HTR-8/SVneo (cell line): Measurements from ENCODE around the gene ICA1L.
"Not testable (repeated sequence)": the region's sequence is repeated elsewhere in the genome, so short reads cannot be mapped to it uniquely, and the experiment has no call there.

Experiments used
- DNase-seq: peaks from one replicate; pipeline ENCODE4 v3.0.0; 2011; ENCODE audit warnings: low spot score, mixed read lengths; ENCODE audit not compliant: insufficient read length
- FAIRE-seq: peaks from 2 replicates; lab custom pipeline; 2011; peaks lifted over from hg19 to GRCh38; lab: Jason Lieb, UNC

Gene ICA1L

DNA sequence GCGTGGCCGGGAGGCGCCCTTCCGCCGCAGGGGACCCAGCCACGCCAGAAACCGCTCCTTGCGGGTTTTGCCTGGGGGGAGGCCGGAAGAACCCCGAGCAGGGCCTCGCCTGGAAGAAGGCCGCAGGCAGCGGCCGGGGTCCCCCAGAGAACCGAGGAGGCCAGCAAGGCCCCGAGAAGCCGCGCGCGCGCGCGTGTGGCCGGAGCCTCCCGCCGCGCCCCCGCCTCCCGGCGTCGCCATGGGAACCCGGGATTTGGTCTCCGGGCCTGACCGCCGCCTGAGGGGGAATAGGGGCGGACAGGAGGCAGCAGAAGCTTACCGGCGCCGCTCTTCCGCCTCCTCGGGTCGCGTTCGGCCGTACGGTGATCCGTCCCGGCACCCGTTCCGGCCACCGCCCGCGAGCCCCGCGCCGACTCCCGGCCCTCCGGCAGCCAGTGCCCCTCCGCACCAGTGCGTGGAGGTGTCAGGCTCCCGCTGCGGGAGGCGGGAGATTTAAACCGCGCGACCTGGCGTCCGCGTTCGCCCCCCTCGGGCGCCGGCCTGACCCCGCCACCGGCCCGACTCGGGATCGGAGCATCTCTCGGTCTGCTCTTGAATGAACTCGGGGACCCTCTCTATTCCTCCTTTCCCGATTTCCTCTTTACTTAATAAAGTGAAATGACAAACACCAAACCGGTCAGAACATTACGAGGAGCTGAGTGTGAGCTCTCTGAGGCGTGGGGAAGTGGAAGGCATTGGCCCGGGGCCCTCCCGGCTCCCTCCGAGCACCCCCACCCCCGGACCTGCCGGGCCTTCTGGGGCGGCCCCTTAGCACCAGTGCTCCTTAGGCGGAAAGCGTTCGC, at the start of gene ICA1L:
ICA1L (minus strand) TSS at position 467 of the 842 bp plus-strand sequence. CDS start 42,757 bp downstream, outside the sequence.
- DNase-seq: peak; percentile 59
- no peak for FAIRE-seq

DNA sequence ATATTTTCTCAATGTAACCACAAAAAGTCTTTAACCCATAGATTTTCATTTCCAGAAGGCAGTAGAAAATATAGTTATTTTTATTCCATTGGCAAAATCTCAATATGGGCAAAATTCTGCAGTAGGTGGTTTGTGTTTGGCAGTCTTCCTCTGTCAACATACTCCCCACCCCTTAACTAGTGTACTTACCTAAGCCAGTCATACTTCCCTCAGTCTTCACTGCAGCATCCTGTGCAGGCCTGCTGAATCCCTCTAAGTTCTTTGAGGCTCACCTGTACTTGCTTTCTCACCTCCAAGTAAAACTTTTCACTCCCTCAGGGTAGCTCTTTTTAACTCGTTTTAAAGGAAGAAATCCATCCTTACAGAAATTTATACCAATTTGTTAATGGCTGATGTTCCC, 47.3 kb upstream of the ICA1L start:
- FAIRE-seq: no peak
- no peak for DNase-seq

DNA sequence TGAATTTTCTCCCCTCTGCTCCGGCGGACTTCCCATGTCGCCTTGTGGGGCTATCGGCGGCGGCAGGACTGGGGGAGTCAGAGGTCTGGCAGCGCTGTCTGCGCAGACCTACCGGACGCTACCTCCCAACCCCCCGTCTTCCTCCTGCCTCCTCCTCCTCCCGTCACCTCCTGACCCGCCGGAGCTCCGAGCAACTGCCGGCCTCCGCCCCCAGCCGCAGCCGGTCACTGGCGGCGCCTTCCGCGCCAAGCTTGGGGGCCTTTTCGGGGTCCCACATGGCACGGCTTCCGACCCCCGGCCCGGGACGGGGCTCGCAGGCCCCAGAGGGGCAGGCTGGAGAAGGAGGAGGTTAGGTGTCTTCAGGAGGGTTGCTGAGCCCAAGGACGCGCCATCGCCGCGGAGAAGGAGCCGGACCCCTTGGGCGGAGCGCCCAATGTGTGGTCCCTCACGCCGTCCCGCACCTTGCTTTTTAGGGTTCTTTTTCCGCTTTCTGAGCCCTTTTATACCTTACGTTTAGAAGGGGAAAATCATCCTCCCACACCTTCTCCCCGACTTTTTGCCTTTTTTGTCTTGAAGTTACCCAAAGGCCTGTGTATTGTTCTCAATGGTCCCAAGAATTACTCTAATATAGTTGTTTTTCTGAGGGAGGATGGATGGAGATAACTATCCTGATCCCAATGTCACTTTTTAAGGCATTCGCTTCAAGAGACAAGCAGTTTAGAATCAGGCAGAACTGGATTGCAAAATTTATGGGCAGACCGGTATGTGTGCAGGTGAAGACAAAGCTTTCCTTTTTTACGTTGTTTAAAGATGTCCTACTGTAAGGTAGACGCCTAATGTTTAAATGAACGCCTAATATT, 41.0 kb upstream of the ICA1L start:
- DNase-seq, FAIRE-seq: not testable (repeated sequence)

DNA sequence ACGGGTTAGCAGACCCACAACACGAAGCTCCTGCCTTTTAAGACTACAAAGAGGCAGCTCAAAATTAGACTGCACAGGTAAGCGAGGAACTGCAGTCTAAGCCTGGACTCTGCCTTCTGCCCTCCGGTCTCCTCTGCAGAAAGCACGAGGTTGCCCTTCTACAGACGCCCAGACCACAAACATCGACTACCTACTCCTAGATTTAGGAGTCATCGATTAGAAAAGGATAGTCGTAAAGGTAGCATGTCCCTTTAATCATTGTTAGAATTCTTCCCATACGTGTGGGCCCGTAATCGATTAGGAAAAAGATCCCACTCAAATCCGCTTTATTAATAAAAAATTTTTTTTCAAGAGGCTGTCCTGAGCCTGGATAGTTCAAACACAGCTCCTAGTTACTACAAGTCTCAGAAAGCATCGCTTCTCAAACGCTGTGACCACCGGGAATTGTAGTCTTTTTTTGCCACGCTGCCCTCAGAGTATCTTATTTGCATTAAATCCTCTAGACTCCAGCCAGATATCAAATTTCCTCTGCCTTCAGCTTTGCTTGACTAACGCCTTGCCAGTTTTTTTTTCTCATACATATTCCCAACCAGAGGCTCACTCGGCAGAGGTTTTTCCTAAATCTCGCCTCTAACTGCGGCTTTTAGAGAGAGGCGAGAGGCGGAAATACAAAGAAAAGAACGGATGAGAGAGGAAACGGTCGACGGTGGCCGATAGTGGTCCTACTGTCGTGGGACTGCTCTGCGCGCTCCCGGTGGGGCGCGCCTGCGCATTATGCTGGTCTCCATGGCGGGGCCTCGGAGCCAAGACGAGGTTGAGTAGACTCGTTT, 40.2 kb upstream of the ICA1L start, which contains the start of the genes CARF and WDR12:
CARF (plus strand) TSS at position 764 of the 830 bp plus-strand sequence. CDS start 29,628 bp downstream, outside the sequence.
WDR12 (minus strand) TSS at position 162 of the 830 bp plus-strand sequence. CDS start 197 bp downstream, outside the sequence.
- peak; percentile 85 for DNase-seq
- peak; percentile 90 for FAIRE-seq

DNA sequence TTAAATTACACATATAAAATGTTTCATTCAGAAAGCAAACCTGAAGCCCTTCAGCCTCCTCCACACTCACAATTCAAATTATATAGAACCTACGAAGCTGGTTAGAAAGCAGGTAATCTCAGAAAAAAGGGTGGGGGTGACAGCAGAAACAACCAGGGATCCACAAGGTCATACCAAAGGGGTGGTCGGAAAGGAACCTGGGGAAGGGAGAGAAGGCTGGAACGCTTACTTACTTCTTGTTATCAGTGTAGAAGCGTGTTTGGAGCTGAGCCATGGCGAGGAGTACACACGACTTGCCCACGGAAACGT, 39.6 kb upstream of the ICA1L start:
- FAIRE-seq: no peak
- no peak for DNase-seq

DNA sequence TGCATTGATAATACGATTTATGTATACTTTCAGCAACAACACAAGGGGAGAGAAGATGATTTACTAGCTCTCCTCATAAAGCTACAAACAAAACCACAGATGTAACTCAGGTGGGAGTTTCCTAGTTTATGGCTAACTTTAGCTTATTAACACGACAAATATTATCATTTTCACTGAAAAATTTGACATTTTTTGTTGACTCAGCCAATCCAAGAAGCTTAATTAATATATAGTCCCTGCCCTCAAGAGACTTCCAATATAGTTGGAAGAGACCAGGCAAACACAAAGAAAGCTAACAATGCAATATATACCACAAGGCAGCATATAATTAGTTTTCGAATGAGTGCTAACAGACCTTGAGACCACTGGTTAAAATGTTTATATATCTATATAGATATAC, 39.1 kb upstream of the ICA1L start:
- FAIRE-seq (no peak), DNase-seq (no peak)

DNA sequence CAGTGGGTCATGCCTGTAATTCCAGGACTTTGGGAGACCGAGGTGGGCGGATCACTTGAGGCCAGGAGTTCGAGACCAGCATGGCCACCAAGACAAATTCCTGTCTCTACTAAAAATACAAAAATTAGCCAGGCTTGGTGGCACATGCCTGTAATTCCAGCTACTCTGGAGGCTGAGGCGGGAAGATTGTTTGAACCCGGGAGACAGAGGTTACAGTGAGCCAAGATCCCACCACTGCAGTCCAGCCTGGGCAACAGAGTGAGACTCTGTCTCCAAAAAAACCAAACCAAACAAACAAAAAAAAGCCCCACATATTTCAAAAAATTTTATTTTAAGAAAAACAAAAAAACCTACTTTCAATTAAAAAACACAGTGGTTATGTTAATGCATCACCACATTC, 38.7 kb upstream of the ICA1L start:
- DNase-seq, FAIRE-seq: not testable (repeated sequence)

DNA sequence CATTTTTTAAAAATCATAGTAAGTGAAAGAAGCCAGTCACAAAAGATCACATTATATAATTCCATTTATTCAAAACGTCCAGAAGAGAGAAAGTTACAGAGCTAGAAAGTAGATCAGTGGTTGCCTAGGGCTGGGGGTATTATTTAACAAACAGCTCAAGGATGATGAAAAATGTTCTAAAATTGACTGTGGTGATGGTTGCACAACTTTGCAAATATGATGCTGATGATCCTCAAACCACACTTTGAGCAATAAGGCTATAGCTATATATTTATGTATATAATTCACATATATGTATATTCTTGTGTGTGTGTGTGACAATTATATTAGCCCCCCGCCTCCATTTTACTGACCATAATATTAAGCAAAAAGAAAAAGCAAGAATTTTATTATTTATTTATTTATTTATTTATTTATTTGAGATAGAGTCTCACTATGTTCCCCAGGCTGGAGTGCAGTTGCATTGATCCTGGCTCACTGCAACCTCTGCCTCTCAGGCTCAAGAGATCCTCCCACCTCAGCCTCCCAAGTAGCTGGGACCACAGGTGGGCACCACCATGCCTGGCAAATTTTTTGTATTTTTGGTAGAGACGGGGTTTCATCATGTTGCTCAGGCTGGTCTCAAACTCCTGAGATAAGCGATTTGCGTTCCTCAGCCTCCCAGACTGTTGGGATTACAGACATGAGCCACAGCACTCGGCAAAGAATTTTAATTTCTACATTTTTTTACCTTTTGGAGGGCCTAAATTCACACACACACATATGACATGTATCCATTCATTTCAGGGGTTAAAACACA, 38.0 kb upstream of the ICA1L start:
- no peak for DNase-seq
- no peak for FAIRE-seq

DNA sequence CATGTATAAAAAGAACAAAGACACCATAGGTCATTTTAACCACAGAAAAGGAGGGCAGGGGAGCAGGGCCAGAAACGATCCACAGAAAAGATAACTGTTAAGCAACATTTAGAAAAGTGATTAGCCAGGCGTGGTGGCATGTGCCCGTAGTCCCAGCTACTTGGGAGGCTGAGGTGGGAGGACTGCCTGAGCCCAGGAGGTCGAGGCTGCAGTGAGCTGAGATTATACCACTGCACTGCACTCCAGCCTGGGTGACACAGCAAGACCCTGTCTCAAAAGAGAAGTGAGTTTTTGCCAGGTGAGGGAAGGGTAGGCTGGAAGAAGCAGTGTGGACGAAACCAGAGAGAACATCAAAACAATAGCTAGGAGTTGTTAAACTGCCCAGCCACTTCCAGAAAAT, 36.6 kb upstream of the ICA1L start:
- no peak for DNase-seq
- FAIRE-seq: no peak

DNA sequence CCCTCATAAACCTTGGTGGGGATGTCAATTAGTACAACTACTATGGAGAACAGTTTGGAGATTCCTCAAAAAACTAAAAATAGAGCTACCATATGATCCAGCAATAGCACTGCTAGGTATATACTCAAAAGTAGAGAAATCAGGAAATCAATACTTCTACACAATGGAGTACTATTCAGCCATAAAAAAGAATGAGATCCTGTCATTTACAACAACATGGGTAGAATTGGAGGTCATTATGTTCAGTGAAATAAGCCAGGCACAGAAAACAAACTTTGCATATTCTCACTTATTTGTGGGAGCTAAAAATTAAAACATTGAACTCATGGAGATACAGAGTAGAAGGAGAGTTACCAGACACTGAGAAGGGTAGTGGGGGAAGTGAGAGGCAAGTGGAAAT, 33.9 kb upstream of the ICA1L start:
- not testable (repeated sequence) for FAIRE-seq, DNase-seq

DNA sequence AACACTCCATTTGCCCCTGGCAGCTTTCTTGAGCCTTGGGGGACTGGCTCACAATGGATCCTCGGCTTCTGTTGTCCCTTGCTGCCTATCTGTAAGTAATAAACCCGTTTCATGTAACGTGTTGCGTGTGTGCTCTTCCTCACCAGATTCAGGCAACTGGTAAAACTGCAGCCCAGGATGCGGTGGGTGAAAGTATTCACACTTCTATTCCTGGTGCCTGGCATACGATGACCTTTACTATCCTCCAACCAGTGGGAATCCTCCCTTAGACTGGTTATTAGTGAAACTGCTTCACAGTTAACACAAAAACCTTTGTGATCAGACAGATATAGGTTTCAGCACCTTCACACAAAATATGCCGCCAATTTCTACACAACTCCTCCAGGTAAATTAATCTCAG, 13.6 kb upstream of the ICA1L start:
- FAIRE-seq (no peak), DNase-seq (no peak)

DNA sequence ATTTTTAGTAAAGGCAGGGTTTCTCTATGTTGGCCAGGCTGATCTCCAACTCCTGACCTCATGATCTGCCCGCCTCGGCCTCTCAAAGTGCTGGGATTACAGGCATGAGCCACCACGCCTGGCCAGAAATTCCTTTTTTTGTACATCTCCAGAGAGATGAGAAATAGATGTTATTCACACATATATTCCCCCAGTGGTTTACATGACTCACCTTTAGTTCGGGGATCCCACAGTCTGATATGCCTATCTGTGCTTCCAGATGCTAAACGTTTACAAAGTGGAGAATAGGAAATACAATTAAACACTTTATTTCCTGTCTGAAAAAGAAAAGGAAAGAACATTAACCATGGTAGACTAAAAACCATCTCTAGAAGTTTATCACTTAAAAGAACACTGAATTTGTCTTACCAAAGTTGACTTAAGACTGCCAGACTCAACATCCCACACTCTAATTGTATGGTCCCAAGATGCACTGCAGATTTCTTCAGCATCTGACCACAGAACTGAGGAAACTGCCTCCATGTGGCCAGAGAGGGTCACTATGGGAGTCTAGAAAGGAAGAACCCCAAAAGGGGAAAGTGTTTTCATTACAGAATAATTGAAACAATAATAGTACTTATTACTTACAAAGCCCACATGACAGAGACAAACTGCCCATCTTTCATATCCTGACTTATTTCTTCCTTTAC, 12.6 kb upstream of the ICA1L start:
- FAIRE-seq (peak; percentile 36), DNase-seq (no peak)

DNA sequence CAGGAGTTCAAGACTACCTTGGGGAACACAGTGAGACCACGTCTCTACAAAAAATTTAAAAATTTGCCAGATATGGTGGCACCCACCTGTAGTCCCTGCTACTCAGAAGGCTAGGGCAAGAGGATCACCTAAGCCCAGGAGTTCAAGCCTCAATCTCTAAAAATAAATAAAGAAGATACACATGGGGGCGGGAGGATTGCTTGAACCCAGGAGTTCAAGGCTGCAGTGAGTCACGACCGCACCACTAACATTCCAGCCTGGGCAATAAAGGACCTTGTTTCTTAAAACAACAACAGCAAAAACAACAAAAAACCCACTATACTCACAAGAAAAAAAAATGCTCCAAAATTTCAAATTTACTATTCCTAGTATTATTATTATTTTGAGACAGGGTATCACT, 10.0 kb upstream of the ICA1L start:
- FAIRE-seq: no peak
- DNase-seq: no peak

DNA sequence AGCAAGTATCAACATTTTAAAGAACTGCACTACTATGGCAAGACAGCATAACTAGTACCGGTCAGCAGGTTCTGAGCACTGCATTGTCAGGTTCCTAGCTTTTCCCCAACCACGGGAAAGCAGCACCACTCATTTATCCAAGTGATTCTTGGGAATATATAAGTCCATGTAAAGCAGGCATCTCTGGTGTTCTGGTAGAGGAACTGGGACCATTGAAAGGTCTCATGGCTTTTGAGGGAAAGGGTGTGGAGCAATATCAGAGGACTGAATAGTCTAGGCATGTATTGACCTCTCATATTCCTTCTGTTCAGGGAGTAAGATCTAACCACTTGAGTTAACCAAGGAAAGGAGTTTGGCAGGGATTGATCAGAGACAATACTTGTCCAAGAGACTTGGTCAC, 6.1 kb upstream of the ICA1L start:
- FAIRE-seq (no peak), DNase-seq (no peak)

DNA sequence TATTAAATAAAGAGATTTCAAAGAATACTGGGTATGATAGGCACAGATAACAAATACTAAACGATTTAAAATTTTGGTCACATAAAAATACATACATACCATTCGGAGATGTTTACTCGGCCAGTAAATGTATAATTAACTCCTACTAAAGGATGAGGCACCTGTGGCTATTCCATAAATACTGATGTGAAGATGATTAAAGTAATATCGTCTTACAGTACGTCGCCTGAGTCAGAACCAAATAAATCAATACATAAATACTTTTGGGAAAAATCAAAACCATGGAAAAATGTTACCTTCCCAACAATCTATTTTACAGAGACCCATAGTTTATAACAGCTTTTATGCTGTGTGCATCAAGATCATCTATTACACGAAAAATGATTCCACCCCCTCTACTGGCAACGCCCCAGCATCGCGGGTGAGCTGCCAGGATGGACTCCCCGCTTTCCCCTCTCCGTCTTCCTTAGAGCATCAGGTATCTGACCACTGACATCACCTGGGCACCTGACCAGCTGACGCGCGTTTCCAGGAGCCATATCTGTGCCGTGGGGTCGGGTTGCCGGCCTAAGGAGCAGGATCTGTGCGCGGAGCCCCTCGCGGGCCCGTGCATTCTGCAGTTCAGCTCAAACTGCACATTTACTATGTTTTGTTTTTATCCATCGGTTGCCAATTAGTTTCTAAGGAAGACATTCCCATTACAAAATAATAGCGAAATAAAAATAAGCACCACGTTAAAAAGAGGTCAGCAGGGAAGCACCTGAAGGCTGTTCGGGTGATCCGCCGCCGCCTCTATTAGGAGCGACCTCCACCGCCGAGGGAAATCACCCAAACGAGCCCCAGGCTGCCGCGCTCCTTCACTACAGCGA, 901 bp downstream of the ICA1L start:
- DNase-seq (peak; percentile 78), FAIRE-seq (peak; percentile 89)

DNA sequence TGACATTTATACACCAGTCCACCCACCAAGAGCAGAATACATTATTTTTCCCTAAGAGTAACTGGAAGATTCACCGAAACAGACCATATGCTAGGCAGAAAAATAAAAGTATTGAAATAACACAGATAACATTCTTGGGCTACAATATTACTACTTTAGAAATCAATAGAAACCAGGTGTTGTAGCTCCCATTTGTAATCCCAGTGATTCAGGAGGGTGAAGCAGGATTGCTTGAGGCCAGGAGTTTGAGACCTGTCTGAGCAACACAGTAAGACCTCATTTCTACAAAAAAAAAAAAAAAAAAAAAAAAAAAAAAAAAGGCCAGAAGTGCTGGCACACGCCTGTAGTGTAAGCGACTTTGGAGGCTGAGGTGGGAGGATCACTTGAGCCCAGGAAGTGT, 9.6 kb downstream of the ICA1L start:
- DNase-seq: no peak
- FAIRE-seq: no peak

DNA sequence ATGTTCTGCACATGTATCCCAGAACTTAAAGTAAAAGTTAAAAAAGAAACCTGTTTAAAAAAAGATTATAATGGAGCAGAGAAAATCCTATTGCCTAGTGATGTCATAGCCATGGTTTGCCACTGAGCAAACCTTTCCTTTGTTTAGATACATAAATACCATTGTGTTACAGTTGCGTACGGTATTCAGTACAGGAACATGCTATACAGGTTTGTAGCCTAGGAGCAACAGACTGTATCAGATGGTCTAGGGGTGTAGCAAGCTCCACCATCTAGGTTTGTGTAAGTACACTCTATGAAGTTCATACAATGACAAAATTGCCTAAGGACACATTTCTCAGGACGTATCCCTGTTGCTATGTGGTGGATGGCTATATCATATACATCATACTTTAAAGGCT, 13.0 kb downstream of the ICA1L start:
- FAIRE-seq (no peak), DNase-seq (no peak)

DNA sequence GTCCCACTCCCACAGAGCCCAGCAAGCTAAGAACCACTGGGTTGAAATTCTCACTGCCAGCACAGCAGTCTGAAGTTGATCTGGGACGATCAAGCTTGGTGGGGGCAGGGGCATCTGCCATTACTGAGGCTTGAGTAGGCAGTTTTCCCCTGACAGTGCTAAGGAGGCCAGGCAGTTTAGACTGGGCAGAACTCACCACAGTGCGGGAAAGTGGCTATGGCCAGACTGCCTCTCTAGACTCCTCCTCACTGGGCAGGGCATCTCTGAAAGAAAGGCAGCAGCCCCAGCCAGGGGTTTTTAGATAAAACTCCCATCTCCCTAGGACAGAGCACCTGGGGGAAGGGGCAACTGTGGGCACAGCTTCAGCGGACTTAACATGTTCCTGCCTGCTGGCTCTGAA, 22.2 kb downstream of the ICA1L start:
- DNase-seq, FAIRE-seq: not testable (repeated sequence)
